NB4 (cell line): ENCODE results near the gene CTNNA2.

Experiments used
- DNase-seq: peaks from one replicate; pipeline ENCODE4 v3.0.0; 2010; ENCODE audit warnings: low read depth
- H3K4me3 ChIP-seq: one replicate; pipeline ENCODE4 v1.5.1; 2011; ENCODE audit warnings: mild to moderate bottlenecking, low read depth, low read length, moderate library complexity
- CTCF ChIP-seq: IDR thresholded peaks from one replicate; pipeline ENCODE4 v1.5.1; 2012; ENCODE audit warnings: low read depth, low read length
- MAX ChIP-seq: IDR thresholded peaks from 2 replicates; pipeline ENCODE4 v1.6.1; 2011; ENCODE audit warnings: low read depth, low read length
- MYC ChIP-seq: IDR thresholded peaks from 2 replicates; pipeline ENCODE4 v1.6.1; 2011; ENCODE audit warnings: low read depth, low read length
- POLR2A ChIP-seq: IDR thresholded peaks from 2 replicates; pipeline ENCODE4 v1.6.1; 2011; ENCODE audit warnings: mild to moderate bottlenecking; ENCODE audit not compliant: insufficient read length; ENCODE audit errors: extremely low read depth

The CTNNA2 gene

GRCh38 chr2:79936715-79937114 is 423.9 kb downstream of the CTNNA2 start:
- no peak for DNase-seq
- no peak for TF ChIP-seq POLR2A
- TF ChIP-seq MAX = no peak
- TF ChIP-seq MYC = no peak
- no peak for TF ChIP-seq CTCF
- no peak overlapping the region for H3K4me3 ChIP-seq

GRCh38 chr2:79938648-79939047 is 425.8 kb downstream of the CTNNA2 start:
- H3K4me3 ChIP-seq = no peak overlapping the region
- DNase-seq = no peak
- TF ChIP-seq CTCF (no peak), MYC (no peak), MAX (no peak), POLR2A (no peak)

GRCh38 chr2:79940364-79940763 is 427.5 kb downstream of the CTNNA2 start:
- H3K4me3 ChIP-seq = no peak overlapping the region
- DNase-seq = no peak
- TF ChIP-seq POLR2A (no peak), MYC (no peak), CTCF (no peak), MAX (no peak)

GRCh38 chr2:79941179-79941578 is 428.3 kb downstream of the CTNNA2 start:
- TF ChIP-seq POLR2A (no peak), MAX (no peak), CTCF (no peak), MYC (no peak)
- no peak for DNase-seq
- H3K4me3 ChIP-seq = no peak overlapping the region

GRCh38 chr2:79944205-79944604 is 431.4 kb downstream of the CTNNA2 start:
- H3K4me3 ChIP-seq = no peak overlapping the region
- no peak for DNase-seq
- TF ChIP-seq POLR2A = no peak
- TF ChIP-seq MYC = no peak
- TF ChIP-seq CTCF = no peak
- no peak for TF ChIP-seq MAX
